Esophagus squamous epithelium (tissue), 5 donors: ENCODE results near the gene TMEM214. TPM values are rescaled to one million over a fixed set of nuclear protein-coding genes. Genes with fewer than 3 reads are reported as not detected.

ENCODE experiments used
- DNase-seq: peaks from one replicate; lab custom pipeline; 2025; lab: John Stamatoyannopoulos, UW
- H3K27ac ChIP-seq, 4 donors: fragments of 200-600 bp; sonication (generic); one replicate each; pipeline ENCODE4 v1.5.1; 2016 to 2019; ENCODE audit warnings: mild to moderate bottlenecking in 1 of 4
- H3K27me3 ChIP-seq, 4 donors: fragments of 200-600 bp; sonication (generic); 1 replicate in 3 of 4; 2 replicates in 1 of 4; pipeline versions ENCODE4 v1.5.1 to v1.6.0; 2017 to 2021; ENCODE audit warnings: antibody characterized with exemption in 1 of 4
- H3K36me3 ChIP-seq, 3 donors: fragments of 200-600 bp; sonication (generic); one replicate each; pipeline ENCODE4 v1.5.1; 2016 to 2019
- H3K4me1 ChIP-seq, 3 donors: fragments of 200-600 bp; sonication (generic); one replicate each; pipeline ENCODE4 v1.5.1; 2017 to 2019
- H3K4me3 ChIP-seq, 4 donors: fragments of 200-600 bp; sonication (generic); 1 replicate in 3 of 4; 2 replicates in 1 of 4; pipeline ENCODE4 v1.5.1; 2016 to 2019; ENCODE audit warnings: mild to moderate bottlenecking in 2 of 4, moderate library complexity in 1 of 4
- H3K9me3 ChIP-seq, 3 donors: fragments of 200-600 bp; sonication (generic); one replicate each; pipeline ENCODE4 v1.5.1; 2016 to 2019
- POLR2A ChIP-seq, 4 donors: fragments of 450-650 bp; IDR thresholded peaks; one replicate each; pipeline ENCODE4 v1.6.1; 2017; ENCODE audit warnings: antibody characterized with exemption in 4 of 4, mild to moderate bottlenecking in 4 of 4, moderate library complexity in 3 of 4
- WGBS, 2 donors: methylation state at CpG; one replicate each; pipeline ENCODE4 v1.1.5; 2018; 5-methylcytosine and 5-hydroxymethylcytosine counted together
- intact Hi-C: fragments of 100-400 bp; cut with DNase I; formaldehyde crosslinking; loops from one replicate; pipeline ENCODE4 v1.15.0; 2022
- total RNA-seq, 4 donors: library from RNA; depleted of rRNA; stranded (reverse); fragments of >200 nt; gene quantifications; one replicate each; pipeline ENCODE4 v1.1.0, GENCODE V29; 2016
- TF ChIP-seq, protein P1 (sequence below), 6 experiments: fragments of 450-650 bp in 4 of 6; fragments of 200-600 bp in 2 of 6; sonication (generic) in 2 of 6; IDR thresholded peaks; one replicate each; pipeline ENCODE4 v1.5.1; 2016 to 2019; ENCODE audit warnings: antibody characterized with exemption in 6 of 6, mild to moderate bottlenecking in 4 of 6, moderate library complexity in 4 of 6
- donor health status: DM: yes; HTN: yes; CAD: no.

The TMEM214 gene
- total RNA-seq, 4 donors from 2014 or later, result 15.7 to 34.5 (median 32.1) TPM

DNA sequence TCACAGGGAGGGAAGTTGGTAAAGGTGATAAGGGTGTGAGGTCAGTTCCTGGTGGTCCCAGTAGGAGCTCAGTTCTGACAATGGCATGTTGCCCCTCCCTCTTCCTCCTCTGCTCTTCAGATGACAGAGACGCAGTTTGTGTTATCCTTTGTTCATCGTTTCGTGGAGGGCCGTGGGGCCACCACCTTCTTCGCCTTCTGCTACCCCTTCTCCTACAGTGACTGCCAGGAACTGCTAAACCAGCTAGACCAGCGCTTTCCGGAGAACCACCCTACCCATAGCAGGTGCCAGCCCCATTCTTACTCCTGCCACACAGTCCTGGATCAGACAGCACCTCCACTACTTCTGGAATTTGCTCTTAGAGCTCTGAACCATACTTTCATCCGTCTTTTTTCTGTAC lies 21.0 kb downstream of the TMEM214 start:
- Histone ChIP-seq H3K36me3 (peaks cover 9 to 55% (median 15%) of the 10 kb centered on the region in 3 donors), H3K4me3 (no peak overlapping the region), H3K27me3 (no peaks in the 10 kb centered on the region), H3K27ac (peak overlapping the region in 1 of 4 donors; percentile 92), H3K4me1 (peaks cover 11 to 34% (median 13%) of the 10 kb centered on the region in 3 donors), H3K9me3 (no peaks in the 10 kb centered on the region)
- WGBS, 2 donors, result 81 to 88% methylated on average over 8 of the region's 8 CpGs
- TF ChIP-seq POLR2A (IDR thresholded peaks at IDR 0.05), result no peak
- TF ChIP-seq, protein P1, sequence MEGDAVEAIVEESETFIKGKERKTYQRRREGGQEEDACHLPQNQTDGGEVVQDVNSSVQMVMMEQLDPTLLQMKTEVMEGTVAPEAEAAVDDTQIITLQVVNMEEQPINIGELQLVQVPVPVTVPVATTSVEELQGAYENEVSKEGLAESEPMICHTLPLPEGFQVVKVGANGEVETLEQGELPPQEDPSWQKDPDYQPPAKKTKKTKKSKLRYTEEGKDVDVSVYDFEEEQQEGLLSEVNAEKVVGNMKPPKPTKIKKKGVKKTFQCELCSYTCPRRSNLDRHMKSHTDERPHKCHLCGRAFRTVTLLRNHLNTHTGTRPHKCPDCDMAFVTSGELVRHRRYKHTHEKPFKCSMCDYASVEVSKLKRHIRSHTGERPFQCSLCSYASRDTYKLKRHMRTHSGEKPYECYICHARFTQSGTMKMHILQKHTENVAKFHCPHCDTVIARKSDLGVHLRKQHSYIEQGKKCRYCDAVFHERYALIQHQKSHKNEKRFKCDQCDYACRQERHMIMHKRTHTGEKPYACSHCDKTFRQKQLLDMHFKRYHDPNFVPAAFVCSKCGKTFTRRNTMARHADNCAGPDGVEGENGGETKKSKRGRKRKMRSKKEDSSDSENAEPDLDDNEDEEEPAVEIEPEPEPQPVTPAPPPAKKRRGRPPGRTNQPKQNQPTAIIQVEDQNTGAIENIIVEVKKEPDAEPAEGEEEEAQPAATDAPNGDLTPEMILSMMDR (IDR thresholded peaks at IDR 0.05), result no peak
- intact Hi-C loops, result no loop called here
- no peak for DNase-seq

DNA sequence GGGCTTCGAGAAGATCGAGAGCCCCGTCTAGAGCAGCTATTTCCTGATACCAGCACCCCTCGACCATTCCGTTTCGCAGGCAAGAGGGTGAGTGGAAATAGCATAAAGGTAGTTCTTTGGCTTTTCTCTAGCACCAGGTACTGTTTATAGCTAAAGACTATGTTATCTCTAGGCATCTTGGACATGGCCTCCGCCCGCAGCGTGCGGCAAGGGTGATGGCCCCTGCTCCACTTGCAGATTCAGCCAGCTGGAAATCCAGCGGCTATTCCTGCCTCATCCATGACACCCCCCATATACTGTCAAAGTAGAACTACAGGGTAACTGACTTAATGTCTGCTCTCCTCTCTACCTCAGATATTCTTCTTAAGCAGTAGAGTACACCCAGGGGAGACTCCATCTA lies 22.0 kb downstream of the TMEM214 start:
- intact Hi-C loops, result no loop called here
- peaks cover 9 to 65% (median 15%) of the 10 kb centered on the region in 3 donors for H3K36me3 ChIP-seq
- no peak for DNase-seq
- no peaks in the 10 kb centered on the region for H3K27me3 ChIP-seq
- H3K4me3 ChIP-seq, result no peak overlapping the region
- TF ChIP-seq POLR2A (IDR thresholded peaks at IDR 0.05), result no peak
- TF ChIP-seq, protein P1 (IDR thresholded peaks at IDR 0.05), result no peak
- WGBS, 2 donors, result 94 to 97% methylated on average over 11 of the region's 11 CpGs
- peaks cover 6 to 26% (median 10%) of the 10 kb centered on the region in 3 donors for H3K4me1 ChIP-seq
- peak overlapping the region in 1 of 4 donors; percentile 8 for H3K27ac ChIP-seq
- H3K9me3 ChIP-seq, result no peaks in the 10 kb centered on the region

DNA sequence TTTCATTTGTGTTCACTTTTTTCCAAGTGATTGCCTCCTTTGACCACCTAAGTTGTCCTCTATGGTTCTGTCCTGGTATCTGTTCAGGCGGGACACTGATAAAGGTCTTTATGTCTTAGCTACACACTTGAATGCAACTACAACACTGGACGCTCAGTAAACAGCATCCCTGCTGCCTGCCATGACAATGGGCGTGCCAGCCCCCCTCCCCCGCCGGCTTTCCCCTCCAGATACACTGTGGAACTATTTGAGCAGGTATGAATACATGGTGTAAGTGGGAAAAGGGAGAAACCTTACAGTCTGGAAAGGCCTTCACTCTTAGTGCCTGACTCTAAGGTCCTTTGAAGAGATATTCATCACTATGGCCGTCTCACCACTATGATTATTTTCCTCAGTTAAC lies 24.4 kb downstream of the TMEM214 start:
- TF ChIP-seq, protein P1 (IDR thresholded peaks at IDR 0.05), result no peak
- TF ChIP-seq POLR2A (IDR thresholded peaks at IDR 0.05), result no peak
- H3K27me3 ChIP-seq, result no peaks in the 10 kb centered on the region
- H3K4me3 ChIP-seq, result no peak overlapping the region
- intact Hi-C loops, result no loop called here
- no peak for DNase-seq
- peaks cover 2 to 11% (median 3%) of the 10 kb centered on the region in 3 donors for H3K4me1 ChIP-seq
- 92 to 93% methylated on average over 5 to 6 of the region's 6 CpGs for WGBS, 2 donors
- no peak overlapping the region for H3K27ac ChIP-seq
- peaks cover 9 to 85% (median 15%) of the 10 kb centered on the region in 3 donors for H3K36me3 ChIP-seq
- H3K9me3 ChIP-seq, result no peaks in the 10 kb centered on the region

DNA sequence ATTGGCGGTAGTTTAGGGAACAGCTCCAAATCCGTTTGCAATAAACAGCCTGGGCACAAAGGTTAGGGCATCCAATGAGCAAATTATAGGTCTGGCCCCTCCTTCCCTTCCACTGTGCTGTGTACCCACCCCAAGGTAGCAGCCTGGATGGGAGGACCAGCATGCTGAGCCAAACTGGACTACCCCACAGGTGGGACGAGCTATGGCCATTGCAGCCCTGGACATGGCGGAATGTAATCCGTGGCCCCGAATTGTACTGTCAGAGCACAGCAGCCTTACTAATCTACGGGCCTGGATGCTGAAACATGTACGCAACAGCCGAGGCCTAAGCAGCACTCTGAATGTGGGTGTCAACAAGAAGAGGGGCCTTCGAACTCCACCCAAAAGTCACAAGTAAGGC lies 25.4 kb downstream of the TMEM214 start:
- H3K36me3 ChIP-seq, result peaks cover 9 to 93% (median 15%) of the 10 kb centered on the region in 3 donors
- DNase-seq, result no peak

DNA sequence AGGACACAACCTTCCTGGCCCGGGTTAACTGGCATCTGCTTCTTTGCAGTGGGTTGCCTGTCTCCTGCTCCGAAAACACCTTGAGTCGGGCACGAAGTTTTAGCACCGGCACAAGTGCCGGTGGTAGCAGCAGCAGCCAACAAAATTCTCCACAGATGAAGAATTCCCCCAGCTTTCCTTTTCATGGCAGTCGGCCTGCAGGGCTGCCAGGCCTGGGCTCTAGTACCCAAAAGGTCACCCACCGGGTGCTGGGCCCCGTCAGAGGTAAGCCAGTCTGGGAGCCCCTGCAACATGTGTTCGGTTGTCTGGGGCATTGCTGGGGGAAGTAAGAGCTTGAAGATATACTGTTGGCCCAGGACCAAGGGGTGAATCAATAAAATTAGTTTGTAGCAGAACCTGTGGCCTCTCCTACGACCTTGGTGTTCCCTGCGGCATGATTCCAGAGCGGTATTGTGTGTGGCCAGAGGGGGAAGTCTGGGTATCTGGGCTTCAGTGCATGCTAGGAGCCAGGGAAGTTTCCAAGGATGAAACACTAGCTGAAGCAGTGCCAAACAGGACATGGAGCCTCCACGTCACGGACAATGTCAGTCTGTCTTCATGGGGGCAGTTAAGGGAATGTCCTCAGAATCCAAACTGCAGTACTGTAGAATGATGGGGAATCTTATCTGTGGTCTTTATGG lies 26.5 kb downstream of the TMEM214 start:
- 80 to 87% methylated on average over 6 to 10 of the region's 15 CpGs for WGBS, 2 donors
- no peak overlapping the region for H3K4me3 ChIP-seq
- DNase-seq, result no peak
- H3K4me1 ChIP-seq, result peaks cover 0 to 4% (median 0%) of the 10 kb centered on the region in 3 donors
- H3K36me3 ChIP-seq, result peaks cover 9 to 83% (median 9%) of the 10 kb centered on the region in 3 donors
- TF ChIP-seq POLR2A (IDR thresholded peaks at IDR 0.05), result no peak
- TF ChIP-seq, protein P1 (IDR thresholded peaks at IDR 0.05), result no peak
- no peaks in the 10 kb centered on the region for H3K27me3 ChIP-seq
- intact Hi-C loops, result no loop called here
- no peak overlapping the region for H3K27ac ChIP-seq
- H3K9me3 ChIP-seq, result no peaks in the 10 kb centered on the region

More for the DNA sequence above, 25.4 kb downstream of the TMEM214 start:
- TF ChIP-seq, protein P1 (IDR thresholded peaks at IDR 0.05), result no peak
- TF ChIP-seq POLR2A (IDR thresholded peaks at IDR 0.05), result no peak
- H3K27me3 ChIP-seq, result no peaks in the 10 kb centered on the region
- H3K27ac ChIP-seq, result no peak overlapping the region
- H3K9me3 ChIP-seq, result no peaks in the 10 kb centered on the region
- WGBS, 2 donors, result 90 to 94% methylated on average over 8 of the region's 10 CpGs
- intact Hi-C loops, result no loop called here
- no peak overlapping the region for H3K4me3 ChIP-seq
- H3K4me1 ChIP-seq, result peaks cover 0 to under 1% (median 0%) of the 10 kb centered on the region in 3 donors
